GM21381 (cell line): ENCODE data around the gene CYSTM1.

Experiments used
- ATAC-seq: cut with Tn5 transposase; IDR thresholded peaks from one replicate; pipeline ENCODE4 v1.9.1; 2021; ENCODE audit warnings: mild to moderate bottlenecking, moderate library complexity; ENCODE audit not compliant: unreplicated experiment

The CYSTM1 gene

GRCh38 chr5:140174465-140175366 lies at the start of gene CYSTM1:
Gene CYSTM1 (plus strand): TSS chr5:140175188. CDS start chr5:140194466, 19,278 bp downstream.
- peak; percentile 91 for ATAC-seq

- ATAC-seq: no peak
These were observed 49.4 kb upstream of the CYSTM1 start, which contains the start of gene IGIP for GRCh38 chr5:140125637-140126036. Gene IGIP (plus strand): TSS chr5:140125937. CDS start chr5:140128477, 2,540 bp downstream.

- no peak for ATAC-seq
These were observed 48.5 kb upstream of the CYSTM1 start for GRCh38 chr5:140126315-140127012.

- ATAC-seq: no peak
These were observed 46.6 kb upstream of the CYSTM1 start for GRCh38 chr5:140128376-140128775.

GRCh38 chr5:140130949-140131733 lies 43.8 kb upstream of the CYSTM1 start:
- ATAC-seq: no peak

GRCh38 chr5:140131967-140132409 lies 43.0 kb upstream of the CYSTM1 start:
- no peak for ATAC-seq

- ATAC-seq: no peak
These were observed 41.3 kb upstream of the CYSTM1 start for GRCh38 chr5:140133514-140134167.

- no peak for ATAC-seq
These were observed 40.6 kb upstream of the CYSTM1 start for GRCh38 chr5:140134277-140134935.

GRCh38 chr5:140135127-140135526 lies 39.9 kb upstream of the CYSTM1 start:
- ATAC-seq: no peak

GRCh38 chr5:140136624-140137023 lies 38.4 kb upstream of the CYSTM1 start:
- ATAC-seq: no peak

GRCh38 chr5:140140435-140140834 lies 34.6 kb upstream of the CYSTM1 start:
- no peak for ATAC-seq

GRCh38 chr5:140141241-140141640 lies 33.7 kb upstream of the CYSTM1 start:
- no peak for ATAC-seq

GRCh38 chr5:140142246-140142645 lies 32.7 kb upstream of the CYSTM1 start:
- ATAC-seq: no peak

- ATAC-seq: no peak
These were observed 32.1 kb upstream of the CYSTM1 start for GRCh38 chr5:140142856-140143255.

GRCh38 chr5:140143521-140144258 lies 31.3 kb upstream of the CYSTM1 start:
- no peak for ATAC-seq

- no peak for ATAC-seq
These were observed 29.7 kb upstream of the CYSTM1 start for GRCh38 chr5:140145256-140145655.

GRCh38 chr5:140145818-140146522 lies 29.0 kb upstream of the CYSTM1 start:
- peak; percentile 64 for ATAC-seq

- ATAC-seq: no peak
These were observed 28.5 kb upstream of the CYSTM1 start for GRCh38 chr5:140146523-140146842.

- ATAC-seq: no peak
These were observed 27.5 kb upstream of the CYSTM1 start for GRCh38 chr5:140147460-140147859.
